Esophagus squamous epithelium (tissue), 4 donors: Measurements from ENCODE around the gene GRIK4.

Experiments used
- CTCF ChIP-seq, 6 experiments: fragments of 450-650 bp in 4 of 6; fragments of 200-600 bp in 2 of 6; sonication (generic) in 2 of 6; IDR thresholded peaks; one replicate each; pipeline ENCODE4 v1.5.1; 2016 to 2019; ENCODE audit warnings: antibody characterized with exemption in 6 of 6, mild to moderate bottlenecking in 4 of 6, moderate library complexity in 4 of 6
- POLR2A ChIP-seq, 4 donors: fragments of 450-650 bp; IDR thresholded peaks; one replicate each; pipeline ENCODE4 v1.6.1; 2017; ENCODE audit warnings: antibody characterized with exemption in 4 of 4, mild to moderate bottlenecking in 4 of 4, moderate library complexity in 3 of 4

GRCh38 chr11:120647681-120648080, 136.1 kb downstream of the GRIK4 start:
- TF ChIP-seq CTCF (IDR thresholded peaks at IDR 0.05) (no peak), POLR2A (IDR thresholded peaks at IDR 0.05) (no peak)
